Activated T-cell treated with anti-CD3 and anti-CD28 coated beads, Interleukin-2, amount 50 U/mL, for 48 hours (primary cell): ENCODE results near the gene CAMSAP2.
"Not testable (repeated sequence)": the region's sequence is repeated elsewhere in the genome, so short reads cannot be mapped to it uniquely, and the experiment has no call there.

ENCODE experiments used
- DNase-seq, 2 experiments: peaks; one replicate each; pipeline ENCODE4 v3.0.0-alpha.2; 2020

The CAMSAP2 gene

DNA sequence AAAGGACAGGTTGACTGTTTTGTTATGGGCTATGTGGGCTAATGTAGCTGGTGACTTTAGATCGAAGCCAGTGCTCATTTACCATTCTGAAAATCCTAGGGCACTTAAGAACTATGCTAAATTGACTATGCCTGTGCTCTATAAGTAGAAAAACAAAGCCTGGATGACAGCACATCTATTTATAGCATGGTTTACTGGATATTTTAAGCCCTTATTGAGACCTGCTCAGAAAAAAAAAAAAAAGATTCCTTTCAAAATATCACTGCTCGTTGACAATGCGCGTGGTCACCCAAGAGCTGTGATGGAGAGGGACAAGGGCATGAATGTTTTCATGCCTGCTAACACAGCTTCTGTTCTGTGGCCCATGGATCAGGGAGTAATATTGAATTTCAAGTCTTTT is 48.1 kb downstream of the CAMSAP2 start:
- DNase-seq, result no peak

DNA sequence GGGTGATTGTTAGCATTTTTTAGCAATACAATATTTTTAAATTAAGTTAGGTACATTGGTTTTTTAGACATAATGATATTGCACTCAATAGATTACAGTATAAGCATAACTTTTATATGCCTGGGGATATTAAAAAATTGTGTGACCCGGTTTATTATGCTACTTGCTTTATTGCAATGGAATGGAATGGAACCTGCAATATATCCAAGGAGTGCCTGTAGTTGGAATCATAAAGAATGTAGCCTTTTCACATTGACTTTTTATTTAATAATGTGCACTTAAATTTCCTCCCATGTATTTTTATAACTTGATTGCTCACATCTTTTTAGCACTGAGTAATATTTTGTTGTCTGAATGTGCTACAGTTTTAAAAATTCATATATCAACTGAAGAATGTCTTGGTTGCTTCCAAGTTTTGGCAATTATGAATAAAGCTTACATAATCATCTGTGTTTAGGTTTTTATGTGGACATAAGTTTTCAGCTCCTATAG is 49.2 kb downstream of the CAMSAP2 start:
- DNase-seq, result no peak

DNA sequence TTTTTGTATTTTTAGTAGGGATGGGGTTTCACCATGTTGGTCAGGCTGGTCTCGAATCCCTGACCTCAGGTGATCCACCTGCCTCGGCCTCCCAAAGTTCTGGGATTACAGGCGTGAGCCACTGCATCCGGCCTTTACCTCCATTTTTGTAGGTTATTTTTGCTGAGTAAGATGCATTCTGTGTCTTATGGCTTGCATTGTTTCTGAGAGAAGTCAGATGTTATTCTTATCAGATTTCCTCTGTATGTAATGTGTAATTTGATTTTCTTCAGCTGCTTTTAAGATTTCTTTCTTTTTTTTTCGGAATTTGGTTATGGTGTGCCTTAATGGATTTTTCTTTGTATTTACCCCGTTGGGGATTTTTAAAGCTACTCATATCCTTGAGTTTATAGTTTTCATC is 52.3 kb downstream of the CAMSAP2 start:
- not testable (repeated sequence) for DNase-seq

DNA sequence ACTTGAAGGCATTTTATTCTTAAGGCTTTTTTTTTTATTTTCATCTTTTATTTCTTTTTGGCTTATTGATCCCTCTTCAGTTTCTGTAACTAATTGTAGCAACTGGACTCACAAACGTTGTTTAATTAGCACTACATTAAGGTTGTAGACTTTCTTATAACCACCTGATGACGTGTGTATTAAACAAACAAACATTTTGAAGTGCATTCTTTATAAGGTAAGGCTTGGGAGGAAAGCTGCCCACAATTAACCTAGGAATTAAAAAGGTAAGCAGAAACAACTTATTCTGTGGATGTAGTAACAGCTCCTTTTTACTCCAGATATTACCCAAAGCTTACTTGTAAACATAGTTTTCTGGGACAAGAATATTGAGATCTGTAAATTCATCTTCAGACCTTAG is 55.0 kb downstream of the CAMSAP2 start:
- DNase-seq, result no peak

DNA sequence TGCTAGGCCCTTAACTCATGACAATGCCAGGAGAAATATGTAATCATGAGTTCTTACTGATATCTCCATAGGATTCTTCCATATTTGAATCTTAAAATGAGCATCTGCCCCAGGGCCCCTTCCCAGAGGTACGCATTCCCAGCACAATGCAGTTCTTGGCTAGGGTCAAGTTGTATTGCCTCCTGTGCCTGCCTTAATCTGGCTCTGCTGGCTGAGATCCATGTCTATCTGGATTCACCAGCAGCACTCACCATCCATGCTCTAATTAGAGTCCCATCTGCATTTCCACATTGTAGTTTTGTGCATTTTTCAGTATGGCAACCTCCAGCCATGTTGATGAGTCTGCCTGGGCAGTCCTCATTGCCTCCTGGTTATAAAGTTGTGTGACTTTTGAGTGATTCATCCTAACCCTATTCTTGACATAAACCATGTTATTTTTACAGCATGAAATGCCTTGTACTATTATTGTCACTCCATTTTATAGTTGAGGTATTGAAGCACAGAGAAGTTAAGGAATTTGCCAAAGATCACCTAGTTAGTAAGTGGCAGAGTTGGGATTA is 55.9 kb downstream of the CAMSAP2 start:
- DNase-seq, result no peak

DNA sequence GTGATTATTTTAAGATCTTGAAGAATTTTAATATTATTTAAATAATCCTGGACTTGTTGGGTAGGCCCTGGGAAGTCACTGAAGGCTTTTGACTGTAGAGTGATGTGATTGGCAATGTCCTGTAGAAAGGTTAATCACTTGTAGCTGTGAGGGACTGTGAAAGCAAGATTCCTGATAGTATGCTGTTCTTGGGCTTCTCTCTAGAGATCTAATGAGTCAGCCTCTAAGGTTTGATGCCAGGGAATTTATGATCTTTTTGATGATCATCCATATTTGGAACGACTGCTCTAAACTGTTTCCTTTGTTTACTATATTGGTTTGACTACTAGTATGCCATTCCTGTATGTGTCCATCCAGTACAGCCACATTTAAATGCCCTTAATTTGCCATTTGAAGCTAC is 56.5 kb downstream of the CAMSAP2 start:
- DNase-seq, result no peak

DNA sequence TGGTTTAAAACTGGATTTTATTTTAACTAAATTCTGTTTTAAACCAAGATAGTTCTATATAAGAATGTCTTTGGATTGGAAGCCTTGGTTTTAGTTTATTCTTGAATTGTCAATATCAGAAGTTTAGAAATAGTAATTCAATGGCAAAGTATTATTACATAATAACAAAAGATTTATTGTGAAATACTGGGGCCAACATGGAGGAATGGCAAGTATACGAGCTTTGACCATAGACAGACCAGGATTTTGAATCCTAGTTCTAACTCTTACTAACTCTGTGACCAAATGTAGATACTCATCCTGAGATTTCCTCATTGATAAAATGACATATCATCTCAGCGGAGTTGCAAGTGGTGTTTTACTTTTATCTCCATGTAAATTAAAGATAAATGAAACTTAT is 63.3 kb downstream of the CAMSAP2 start:
- DNase-seq, result no peak

DNA sequence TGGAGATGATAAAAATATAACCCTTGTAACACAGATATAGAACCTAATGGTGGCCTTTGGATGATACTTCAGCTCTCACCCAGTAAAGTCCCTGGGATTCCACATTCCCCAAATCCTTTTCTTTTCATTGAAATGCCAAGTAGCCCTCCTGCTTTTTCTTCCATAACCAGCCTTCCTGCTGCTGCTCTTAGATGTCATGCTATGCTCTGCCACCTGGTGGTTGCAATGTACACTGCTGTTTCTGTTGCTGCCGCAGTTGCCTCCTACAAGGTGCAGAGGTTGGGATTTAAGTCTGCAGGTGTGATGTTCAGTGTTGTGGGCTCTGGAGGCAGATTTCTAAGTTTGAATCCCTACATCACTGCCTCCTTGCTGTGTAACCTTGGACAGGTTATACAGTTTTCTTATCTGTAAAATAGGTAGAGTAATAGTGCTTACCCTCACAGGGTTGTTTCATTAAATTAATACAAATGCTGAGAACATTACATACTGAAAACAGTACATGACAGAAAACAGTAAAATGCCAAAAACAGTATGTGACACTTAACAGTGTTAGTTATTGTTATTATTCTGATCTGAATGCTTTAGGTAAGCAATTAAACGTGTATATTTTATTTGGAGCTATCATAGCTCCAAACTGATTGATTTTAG is 64.3 kb downstream of the CAMSAP2 start:
- peak; percentile 77 to 82 for DNase-seq

DNA sequence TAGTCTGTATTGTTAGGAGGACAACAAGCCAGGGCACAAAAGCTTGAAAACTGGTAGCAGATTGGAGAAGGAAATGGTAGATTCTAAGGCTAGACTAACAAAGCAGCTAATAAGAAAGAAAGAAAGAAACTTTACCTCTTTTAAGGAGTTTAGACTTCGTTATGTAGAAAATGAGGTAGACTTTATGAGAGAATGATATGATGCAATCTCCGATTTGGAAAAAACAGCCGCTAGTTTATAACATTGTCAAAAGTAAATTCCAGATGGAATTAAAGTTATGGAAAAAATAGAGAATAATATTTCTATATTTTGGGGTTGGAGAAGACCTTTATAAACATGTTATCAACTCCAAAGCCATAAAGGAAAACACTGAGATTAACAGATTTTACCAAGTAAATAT is 67.0 kb downstream of the CAMSAP2 start:
- DNase-seq, result no peak

DNA sequence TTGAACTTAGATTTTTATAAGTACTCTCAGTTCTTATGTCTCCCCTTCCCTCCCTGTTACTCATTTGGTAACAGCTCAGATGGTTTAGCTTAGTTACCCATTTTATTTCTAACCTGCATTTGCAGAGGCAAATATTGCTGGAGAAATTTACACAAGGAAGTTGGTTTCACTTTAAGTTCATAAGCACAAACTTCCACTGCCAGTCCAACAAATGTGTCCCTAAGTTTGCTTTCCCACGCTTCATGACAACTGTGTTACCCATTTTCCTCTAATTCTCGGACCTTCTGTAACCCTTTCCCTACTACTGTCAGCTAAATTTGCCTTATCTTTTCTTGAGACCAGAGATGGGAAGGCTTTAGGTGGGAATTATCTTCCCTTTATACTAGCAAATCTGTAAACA is 70.2 kb downstream of the CAMSAP2 start:
- DNase-seq, result no peak

DNA sequence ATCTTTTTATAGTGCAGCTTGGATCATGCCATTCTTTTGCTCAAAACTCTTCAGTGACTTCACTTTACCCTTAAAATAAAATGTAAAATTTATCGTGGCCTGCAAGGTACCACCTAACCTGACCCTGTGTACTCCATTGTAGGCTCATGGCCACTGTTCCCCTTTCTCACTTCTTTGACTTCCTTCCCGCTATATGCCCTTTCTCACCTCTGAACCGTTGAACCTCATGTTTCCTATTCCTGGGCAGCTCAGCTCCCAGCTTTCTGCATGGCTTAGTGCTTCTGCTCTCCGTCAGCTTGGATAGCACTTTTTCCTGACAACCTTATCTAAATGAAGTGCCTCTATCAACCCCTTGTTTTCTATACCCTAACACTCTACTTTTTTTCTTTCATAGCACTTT is 73.0 kb downstream of the CAMSAP2 start:
- no peak for DNase-seq

DNA sequence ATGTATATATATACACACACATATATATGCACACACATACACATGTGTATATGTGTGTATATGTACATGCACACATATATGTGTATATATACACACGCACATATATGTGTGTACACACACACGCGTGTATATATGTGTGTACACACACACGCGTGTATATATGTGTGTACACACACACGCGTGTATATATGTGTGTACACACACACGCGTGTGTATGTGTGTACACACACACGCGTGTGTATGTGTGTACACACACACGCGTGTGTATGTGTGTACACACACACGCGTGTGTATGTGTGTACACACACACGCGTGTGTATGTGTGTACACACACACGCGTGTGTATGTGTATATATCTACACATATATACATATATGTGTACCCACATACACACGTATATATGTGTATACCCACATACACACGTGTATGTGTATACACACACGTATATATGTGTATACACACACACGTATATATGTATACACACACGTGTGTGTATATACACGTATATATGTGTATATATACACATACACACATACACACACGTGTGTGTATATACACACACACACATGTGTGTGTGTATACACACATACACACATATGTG is 78.0 kb downstream of the CAMSAP2 start:
- not testable (repeated sequence) for DNase-seq

DNA sequence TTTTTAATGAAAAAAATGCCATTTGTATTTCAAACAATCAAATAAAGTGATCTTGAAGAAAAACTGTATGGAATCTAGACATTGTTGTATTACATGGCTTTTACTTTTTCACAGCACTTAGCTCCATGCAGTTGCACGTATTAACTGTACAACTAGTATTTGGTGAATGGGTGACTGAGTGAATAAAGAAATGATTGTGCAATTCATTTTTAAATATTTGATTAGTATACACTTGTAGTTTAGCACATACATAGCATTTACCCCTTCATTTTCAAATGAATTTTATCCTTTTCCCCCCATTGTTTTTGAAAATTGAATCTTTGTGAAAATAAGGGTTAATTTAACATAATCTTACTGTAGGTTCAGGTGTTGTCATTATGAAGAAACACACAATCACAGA is 79.6 kb downstream of the CAMSAP2 start:
- no peak for DNase-seq

DNA sequence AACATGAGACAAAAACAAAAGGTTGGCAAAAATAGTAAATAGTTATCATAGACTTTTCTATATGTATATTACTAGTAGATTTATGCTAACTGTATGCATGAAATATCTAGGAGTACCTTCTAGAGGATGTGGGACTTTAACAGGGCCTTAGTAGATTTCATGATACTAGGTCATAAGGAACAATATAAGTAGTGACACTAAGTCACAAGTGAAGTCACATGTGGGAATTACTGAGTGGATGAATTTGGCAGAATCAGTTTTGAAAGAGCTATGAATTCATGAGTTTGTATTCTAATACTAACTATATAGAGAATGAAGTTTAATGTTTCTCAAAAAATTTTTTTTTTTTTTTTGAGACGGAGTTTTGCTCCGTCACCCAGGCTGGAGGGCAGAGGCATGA is 81.0 kb downstream of the CAMSAP2 start:
- no peak for DNase-seq

DNA sequence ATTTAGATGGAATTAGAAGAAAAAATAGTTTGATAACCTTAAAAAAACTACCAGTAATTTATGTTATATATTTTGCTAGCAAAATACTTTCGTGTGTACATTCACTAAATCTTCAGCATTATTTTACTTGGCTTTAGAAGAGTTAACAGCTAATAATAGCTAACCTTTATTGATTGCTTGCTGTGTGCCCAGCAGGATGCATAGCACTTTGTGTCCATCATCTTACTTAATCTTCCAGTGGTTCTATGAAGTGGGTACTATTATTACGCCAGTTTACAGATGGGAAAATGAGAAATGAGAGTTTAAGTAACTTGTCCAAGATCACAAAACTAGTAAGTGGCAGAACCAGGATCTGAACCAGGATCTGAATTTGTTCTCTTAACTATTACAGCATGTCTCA is 92.4 kb downstream of the CAMSAP2 start:
- DNase-seq, result no peak

DNA sequence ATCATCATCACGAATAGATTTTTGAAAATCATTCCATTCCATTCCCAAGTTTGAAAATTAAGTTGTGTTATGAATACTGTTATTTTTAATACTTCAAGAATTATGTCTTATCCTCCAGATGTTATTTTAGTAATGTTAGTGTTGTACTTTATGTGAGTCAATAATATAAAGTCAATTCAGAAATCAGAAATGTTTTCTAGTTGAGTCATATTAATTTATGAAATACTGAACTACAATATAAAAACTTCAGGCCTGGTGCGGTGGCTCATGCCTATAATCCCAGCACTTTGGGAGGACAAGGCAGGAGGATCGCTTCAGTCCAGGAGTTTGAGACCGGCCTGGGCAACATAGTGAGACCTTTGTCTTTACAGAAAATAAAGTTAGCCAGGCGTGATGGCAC is 95.7 kb downstream of the CAMSAP2 start:
- DNase-seq, result no peak

DNA sequence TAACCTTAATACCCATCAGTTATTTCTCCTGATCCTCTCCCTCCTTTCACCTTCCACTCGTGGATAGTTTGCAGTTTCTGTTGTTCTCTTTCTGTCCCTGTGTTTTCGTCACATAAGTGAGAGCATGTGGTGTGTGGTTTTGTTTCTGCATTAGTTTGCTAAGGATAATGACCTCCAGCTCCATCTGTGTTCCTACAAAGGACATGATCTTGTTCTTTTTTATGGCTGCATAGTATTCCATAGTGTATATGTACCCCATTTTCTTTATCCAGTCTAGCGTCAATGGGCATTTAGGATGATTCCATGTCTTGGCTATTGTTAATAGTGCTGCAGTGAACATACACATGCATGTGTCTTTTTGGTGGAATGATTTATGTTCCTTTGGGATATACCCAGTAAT is 97.5 kb downstream of the CAMSAP2 start:
- DNase-seq, result no peak

DNA sequence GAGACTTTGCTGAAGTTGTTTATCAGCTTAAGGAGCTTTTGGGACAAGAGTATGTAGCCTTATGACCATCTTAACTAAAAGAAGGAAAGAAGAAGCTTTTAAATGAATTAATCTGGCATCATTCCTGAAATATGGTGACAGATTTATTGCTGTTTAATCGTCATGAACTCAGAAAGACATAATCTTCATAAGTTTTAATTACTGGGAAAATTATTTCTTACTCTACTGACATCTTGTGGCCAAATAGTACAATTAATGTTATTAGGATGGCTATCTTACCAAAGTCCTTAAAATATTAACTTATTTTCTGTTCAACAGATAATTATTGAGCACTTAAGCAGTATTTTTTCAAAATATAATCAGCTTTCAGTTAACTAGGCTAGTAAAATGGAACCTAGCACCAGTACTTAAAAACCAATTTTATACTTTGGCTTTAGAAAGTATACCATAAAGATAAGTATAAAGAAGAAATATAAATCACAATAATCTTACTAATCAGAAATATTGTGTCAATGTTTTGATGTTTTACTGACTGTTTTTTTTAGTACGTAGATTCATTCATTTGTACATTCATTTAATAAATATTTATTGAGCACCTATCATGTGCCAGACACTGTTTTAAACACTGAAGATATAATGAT is 99.4 kb downstream of the CAMSAP2 start:
- DNase-seq, result no peak

DNA sequence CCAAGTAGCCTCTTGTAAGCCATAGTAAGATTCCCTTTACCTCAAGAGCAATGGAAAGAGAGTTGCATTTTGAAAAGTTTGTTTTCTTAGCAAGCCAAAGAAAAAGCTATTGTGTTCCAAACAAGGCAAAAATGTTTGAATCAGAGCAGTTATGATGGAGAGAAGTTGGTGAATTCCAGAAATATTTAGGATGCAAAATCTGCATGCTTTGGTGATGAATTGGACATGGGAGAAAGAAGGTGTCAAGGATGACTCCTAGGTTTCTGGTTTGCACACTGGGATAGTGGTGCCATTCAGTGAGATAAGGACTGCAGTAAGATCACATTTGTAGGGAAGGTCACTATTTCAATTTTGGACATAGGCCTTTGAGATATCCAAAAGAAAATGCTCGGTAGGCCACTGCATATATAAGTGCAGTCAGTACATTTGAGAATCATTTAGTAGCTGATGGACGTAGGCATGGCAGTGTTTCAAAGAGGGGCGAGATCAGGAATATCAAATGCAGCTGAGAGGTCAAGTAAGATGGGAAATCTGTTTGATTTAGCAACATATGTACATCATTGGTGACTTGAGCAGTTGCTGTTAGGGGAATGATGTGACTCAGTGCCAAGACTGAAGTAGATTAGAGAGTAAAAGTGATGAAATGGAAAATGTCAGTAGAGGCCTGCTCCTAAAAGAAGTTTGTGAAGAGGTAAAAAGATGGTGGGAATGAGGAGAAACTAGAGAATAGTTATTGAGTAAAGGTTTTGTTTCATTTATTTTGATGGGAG is 100.2 kb downstream of the CAMSAP2 start:
- DNase-seq, result no peak

DNA sequence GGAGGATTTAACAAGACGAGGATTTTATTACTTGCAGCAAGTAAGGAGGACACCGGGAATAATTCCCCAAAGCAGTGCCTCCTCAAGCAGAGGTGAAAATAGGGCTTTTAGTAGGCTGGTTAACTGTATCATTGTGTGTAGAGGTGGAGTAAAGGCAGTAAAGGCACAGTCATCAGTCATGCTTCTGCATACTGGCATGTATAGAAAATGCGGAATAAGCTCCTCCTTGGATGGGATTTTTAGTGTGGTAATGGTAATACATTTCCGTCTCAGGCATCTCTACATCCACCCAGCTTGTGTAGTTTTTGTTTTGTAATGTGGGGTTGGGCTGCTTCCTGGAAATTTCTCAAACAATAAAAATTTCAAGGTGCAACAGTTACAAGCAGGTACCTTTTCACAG is 106.7 kb downstream of the CAMSAP2 start:
- DNase-seq, result no peak

DNA sequence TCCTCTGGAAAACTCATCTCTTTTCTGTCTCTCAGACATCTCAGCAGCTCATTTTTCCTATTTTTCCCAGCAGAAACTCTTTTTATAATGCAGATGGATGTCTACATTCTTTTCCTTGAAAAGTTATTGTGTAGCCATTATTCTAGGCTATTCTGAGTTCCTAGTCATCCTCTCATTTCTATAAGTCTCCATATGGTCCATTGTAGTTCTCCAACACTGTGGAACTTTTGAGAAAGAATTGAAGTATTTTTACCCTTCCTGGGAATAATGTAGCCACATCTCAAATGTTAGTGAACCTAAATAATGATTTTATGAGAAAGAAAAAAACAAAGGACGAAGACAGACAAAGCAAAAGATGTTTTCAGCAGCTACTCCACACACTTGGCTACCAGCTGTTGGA is 107.7 kb downstream of the CAMSAP2 start:
- DNase-seq, result no peak

DNA sequence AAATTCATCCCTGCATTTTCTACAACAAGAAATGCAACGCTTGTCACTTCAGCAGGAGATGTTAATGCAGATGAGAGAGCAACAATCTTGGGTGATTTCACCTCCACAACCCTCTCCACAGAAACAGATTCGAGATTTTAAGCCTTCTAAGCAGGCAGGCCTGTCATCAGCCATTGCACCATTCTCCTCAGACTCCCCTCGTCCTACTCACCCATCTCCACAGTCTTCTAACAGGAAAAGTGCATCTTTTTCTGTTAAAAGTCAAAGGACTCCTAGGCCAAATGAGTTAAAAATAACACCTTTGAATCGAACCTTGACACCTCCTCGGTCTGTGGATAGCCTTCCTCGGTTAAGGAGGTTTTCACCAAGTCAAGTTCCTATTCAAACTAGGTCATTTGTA is 110.7 kb downstream of the CAMSAP2 start:
- DNase-seq, result no peak

DNA sequence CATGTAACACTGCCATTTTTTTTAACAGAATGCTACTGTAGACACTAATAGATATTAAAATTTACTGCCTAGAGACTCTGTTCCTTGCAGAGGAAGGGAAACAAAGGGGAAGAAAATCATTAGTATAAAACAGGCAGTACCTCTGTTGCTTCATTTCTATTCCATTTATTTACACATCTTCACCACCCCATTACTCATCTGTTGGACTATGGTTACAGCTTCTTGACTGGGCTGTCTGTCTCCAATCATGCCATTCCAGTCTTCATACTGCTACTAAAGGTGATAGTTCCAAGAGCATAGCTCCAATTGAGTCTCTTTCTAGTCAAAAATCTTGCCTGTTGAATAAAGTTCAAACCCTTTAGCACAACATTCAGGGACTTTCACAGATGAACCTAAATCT is 111.9 kb downstream of the CAMSAP2 start:
- no peak for DNase-seq
